HL-60 (cell line): Measurements from ENCODE around the gene SSR2.
A peak's percentile ranks its signal among the peaks of the same experiment; 100 is the strongest.

Source experiments
- DNase-seq, 2 experiments: peaks; one replicate each; pipeline ENCODE4 v3.0.0-alpha.2; 2010 to 2020; ENCODE audit warnings: low read depth in 1 of 2, low spot score in 1 of 2
- H3K27ac ChIP-seq: fragments of 250-450 bp; sonication (Bioruptor Pico); replicated peaks from 2 replicates; pipeline ENCODE4 v1.5.1; 2020; ENCODE audit warnings: mild to moderate bottlenecking, moderate library complexity
- H3K27me3 ChIP-seq: fragments of 250-450 bp; sonication (Bioruptor Pico); 2 replicates; pipeline ENCODE4 v1.5.1; 2021; ENCODE audit warnings: mild to moderate bottlenecking, moderate library complexity; ENCODE audit not compliant: insufficient read depth, poor library complexity, severe bottlenecking
- H3K4me3 ChIP-seq: replicated peaks from 2 replicates; pipeline ENCODE4 v1.5.1; 2011; ENCODE audit warnings: mild to moderate bottlenecking, control low read depth, low read length; ENCODE audit not compliant: insufficient read depth
- CTCF ChIP-seq: IDR thresholded peaks from one replicate; pipeline ENCODE4 v1.5.1; 2011; ENCODE audit warnings: low read length, control low read depth, inconsistent platforms; ENCODE audit not compliant: insufficient read depth
- GABPA ChIP-seq: IDR thresholded peaks from 2 replicates; pipeline ENCODE4 v1.6.1; 2012; ENCODE audit warnings: low read depth
- POLR2AphosphoS5 ChIP-seq: IDR thresholded peaks from 2 replicates; pipeline ENCODE4 v1.6.1; 2012; ENCODE audit warnings: low read depth
- SPI1 ChIP-seq: IDR thresholded peaks from 2 replicates; pipeline ENCODE4 v1.6.1; 2012; ENCODE audit warnings: low read depth, mild to moderate bottlenecking, borderline replicate concordance
- TF ChIP-seq, protein P1 (sequence below): IDR thresholded peaks from 2 replicates; pipeline ENCODE4 v1.6.1; 2012; ENCODE audit warnings: low read depth; ENCODE audit not compliant: insufficient replicate concordance

The SSR2 gene

GRCh38 chr1:156006666-156007376 is 13.9 kb downstream of the SSR2 start:
- no peaks in the 10 kb centered on the region for H3K27me3 ChIP-seq
- H3K4me3 ChIP-seq, result no peak overlapping the region
- TF ChIP-seq SPI1, result no peak
- no peak for TF ChIP-seq GABPA
- TF ChIP-seq POLR2AphosphoS5, result peak; percentile 27; the same call in 1 of the 2 replicates
- TF ChIP-seq, protein P1, sequence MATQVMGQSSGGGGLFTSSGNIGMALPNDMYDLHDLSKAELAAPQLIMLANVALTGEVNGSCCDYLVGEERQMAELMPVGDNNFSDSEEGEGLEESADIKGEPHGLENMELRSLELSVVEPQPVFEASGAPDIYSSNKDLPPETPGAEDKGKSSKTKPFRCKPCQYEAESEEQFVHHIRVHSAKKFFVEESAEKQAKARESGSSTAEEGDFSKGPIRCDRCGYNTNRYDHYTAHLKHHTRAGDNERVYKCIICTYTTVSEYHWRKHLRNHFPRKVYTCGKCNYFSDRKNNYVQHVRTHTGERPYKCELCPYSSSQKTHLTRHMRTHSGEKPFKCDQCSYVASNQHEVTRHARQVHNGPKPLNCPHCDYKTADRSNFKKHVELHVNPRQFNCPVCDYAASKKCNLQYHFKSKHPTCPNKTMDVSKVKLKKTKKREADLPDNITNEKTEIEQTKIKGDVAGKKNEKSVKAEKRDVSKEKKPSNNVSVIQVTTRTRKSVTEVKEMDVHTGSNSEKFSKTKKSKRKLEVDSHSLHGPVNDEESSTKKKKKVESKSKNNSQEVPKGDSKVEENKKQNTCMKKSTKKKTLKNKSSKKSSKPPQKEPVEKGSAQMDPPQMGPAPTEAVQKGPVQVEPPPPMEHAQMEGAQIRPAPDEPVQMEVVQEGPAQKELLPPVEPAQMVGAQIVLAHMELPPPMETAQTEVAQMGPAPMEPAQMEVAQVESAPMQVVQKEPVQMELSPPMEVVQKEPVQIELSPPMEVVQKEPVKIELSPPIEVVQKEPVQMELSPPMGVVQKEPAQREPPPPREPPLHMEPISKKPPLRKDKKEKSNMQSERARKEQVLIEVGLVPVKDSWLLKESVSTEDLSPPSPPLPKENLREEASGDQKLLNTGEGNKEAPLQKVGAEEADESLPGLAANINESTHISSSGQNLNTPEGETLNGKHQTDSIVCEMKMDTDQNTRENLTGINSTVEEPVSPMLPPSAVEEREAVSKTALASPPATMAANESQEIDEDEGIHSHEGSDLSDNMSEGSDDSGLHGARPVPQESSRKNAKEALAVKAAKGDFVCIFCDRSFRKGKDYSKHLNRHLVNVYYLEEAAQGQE, result no peak
- TF ChIP-seq CTCF, result no peak
- DNase-seq, result no peak
- H3K27ac ChIP-seq, result no peak overlapping the region

- DNase-seq, result no peak
- no peak overlapping the region for H3K4me3 ChIP-seq
- no peak overlapping the region for H3K27ac ChIP-seq
- no peak for TF ChIP-seq SPI1
- TF ChIP-seq, protein P1, result no peak
- TF ChIP-seq CTCF, result no peak
- no peak for TF ChIP-seq GABPA
- TF ChIP-seq POLR2AphosphoS5, result no peak
- H3K27me3 ChIP-seq, result no peaks in the 10 kb centered on the region
Measured at GRCh38 chr1:156004843-156005584, 15.7 kb downstream of the SSR2 start.

DNA sequence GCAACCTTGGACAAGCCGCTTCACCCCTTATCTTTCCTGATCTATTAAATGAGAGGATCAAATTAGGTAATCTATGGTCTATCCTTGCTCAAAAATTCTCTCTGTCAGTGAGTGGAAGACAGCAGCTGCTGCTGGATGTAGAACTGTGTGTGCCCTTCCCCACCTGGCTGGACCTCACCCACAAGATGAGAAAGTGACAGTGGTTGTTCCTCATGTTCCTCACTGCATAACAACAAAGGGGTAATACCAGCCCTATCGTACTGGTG is 16.9 kb downstream of the SSR2 start:
- H3K27ac ChIP-seq, result no peak overlapping the region
- no peaks in the 10 kb centered on the region for H3K27me3 ChIP-seq
- TF ChIP-seq POLR2AphosphoS5 (no peak), SPI1 (no peak)
- TF ChIP-seq, protein P1, result no peak
- DNase-seq, result no peak
- H3K4me3 ChIP-seq, result no peak overlapping the region
